Endometrium (tissue), 2 donors: ENCODE results near the gene ANKS1A.
"Not testable (repeated sequence)": the region's sequence is repeated elsewhere in the genome, so short reads cannot be mapped to it uniquely, and the experiment has no call there.

Source experiments
- FAIRE-seq: peaks from 2 replicates; lab custom pipeline; 2012; peaks lifted over from hg19 to GRCh38; lab: Jason Lieb, UNC
- donor health status: control.
- donor health status: control.

Gene ANKS1A

GRCh38 chr6:34922177-34922663, 33.2 kb downstream of the ANKS1A start:
- no peak for FAIRE-seq

- FAIRE-seq = no peak
Observed at GRCh38 chr6:34924831-34925625, 36.0 kb downstream of the ANKS1A start.

- FAIRE-seq = no peak
Observed at GRCh38 chr6:34926655-34927054, 37.6 kb downstream of the ANKS1A start.

GRCh38 chr6:34928220-34928619, 39.2 kb downstream of the ANKS1A start:
- no peak for FAIRE-seq

GRCh38 chr6:34928695-34929094, 39.6 kb downstream of the ANKS1A start:
- no peak for FAIRE-seq

GRCh38 chr6:34929241-34929978, 40.4 kb downstream of the ANKS1A start:
- no peak for FAIRE-seq

GRCh38 chr6:34930221-34930620, 41.2 kb downstream of the ANKS1A start:
- no peak for FAIRE-seq

GRCh38 chr6:34932202-34932601, 43.1 kb downstream of the ANKS1A start:
- not testable (repeated sequence) for FAIRE-seq

GRCh38 chr6:34934516-34934915, 45.5 kb downstream of the ANKS1A start:
- no peak for FAIRE-seq

GRCh38 chr6:34938268-34938667, 49.2 kb downstream of the ANKS1A start:
- no peak for FAIRE-seq

GRCh38 chr6:34940030-34940434, 51.0 kb downstream of the ANKS1A start:
- FAIRE-seq = no peak

- FAIRE-seq = no peak
Observed at GRCh38 chr6:34941421-34941820, 52.4 kb downstream of the ANKS1A start.

GRCh38 chr6:34945317-34945716, 56.3 kb downstream of the ANKS1A start:
- FAIRE-seq = no peak

GRCh38 chr6:34947561-34947960, 58.5 kb downstream of the ANKS1A start:
- FAIRE-seq = no peak

GRCh38 chr6:34949636-34950035, 60.6 kb downstream of the ANKS1A start:
- no peak for FAIRE-seq

- FAIRE-seq = no peak
Observed at GRCh38 chr6:34950849-34951248, 61.8 kb downstream of the ANKS1A start.

GRCh38 chr6:34951731-34952130, 62.7 kb downstream of the ANKS1A start:
- FAIRE-seq = no peak

- FAIRE-seq = no peak
Observed at GRCh38 chr6:34953061-34954025, 64.3 kb downstream of the ANKS1A start.

- FAIRE-seq = no peak
Observed at GRCh38 chr6:34955442-34955841, 66.4 kb downstream of the ANKS1A start.

GRCh38 chr6:34957231-34957783, 68.3 kb downstream of the ANKS1A start:
- FAIRE-seq = peak; percentile 86

- FAIRE-seq = no peak
Observed at GRCh38 chr6:34958734-34959133, 69.7 kb downstream of the ANKS1A start.

GRCh38 chr6:34959224-34959623, 70.2 kb downstream of the ANKS1A start:
- FAIRE-seq = no peak
